HG03460 (cell line): ENCODE measurements around the gene RIMS4.

Experiments
- ATAC-seq: cut with Tn5 transposase; IDR thresholded peaks from one replicate; pipeline ENCODE4 v1.9.1; 2021; ENCODE audit not compliant: unreplicated experiment

RIMS4 gene

DNA sequence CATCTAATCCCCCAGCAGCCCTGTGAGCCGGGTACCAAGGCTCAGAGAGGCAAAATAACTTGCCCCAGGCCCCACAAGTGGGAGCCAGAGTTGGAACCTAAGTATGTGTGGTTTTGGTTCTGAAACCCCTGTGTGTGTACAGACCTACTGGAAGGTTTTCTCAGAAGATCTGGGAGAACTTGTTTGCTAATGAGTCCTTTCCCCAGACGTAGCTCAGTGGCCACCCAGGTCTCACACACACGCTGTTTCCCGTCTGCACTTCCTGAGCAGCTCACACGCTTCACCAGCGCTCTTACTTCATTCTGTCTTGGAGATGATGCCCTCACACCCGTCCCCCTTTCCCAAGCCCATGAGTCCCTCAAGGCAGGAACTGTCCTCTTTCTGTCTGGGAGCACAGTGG is 87.0 kb downstream of the RIMS4 start:
- no peak for ATAC-seq

DNA sequence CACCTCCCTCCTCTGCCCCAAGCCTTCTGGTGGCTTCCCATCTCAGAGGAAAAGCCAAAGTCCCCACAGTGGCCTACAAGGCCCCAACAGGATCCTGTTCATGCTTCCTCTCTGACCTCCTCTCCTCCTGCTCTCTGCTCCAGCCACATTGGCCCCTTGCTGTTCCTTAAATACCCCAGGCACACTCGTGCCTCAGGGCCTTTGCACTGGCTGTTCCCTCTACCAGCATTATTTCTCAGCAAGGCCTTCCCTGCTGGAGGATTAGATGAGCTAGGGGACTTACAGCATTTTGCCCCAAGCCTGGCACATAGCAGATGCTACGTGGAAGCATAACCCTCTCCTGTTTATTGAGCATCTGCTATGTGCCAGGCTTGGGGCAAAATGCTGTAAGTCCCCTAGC is 87.4 kb downstream of the RIMS4 start:
- no peak for ATAC-seq

DNA sequence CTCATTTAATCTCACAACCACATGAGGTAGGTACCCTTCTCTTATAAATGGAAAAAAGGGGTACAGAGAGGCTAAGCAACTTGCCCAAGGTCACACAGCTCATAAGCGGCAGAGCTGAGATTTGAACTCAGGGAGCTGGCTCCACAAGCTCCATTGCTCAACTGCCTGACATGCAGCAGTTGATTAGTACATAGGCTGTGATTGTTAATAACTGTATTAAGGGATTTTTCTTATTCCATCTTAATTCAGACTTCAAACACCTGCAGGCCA is 88.6 kb downstream of the RIMS4 start:
- ATAC-seq, result no peak

DNA sequence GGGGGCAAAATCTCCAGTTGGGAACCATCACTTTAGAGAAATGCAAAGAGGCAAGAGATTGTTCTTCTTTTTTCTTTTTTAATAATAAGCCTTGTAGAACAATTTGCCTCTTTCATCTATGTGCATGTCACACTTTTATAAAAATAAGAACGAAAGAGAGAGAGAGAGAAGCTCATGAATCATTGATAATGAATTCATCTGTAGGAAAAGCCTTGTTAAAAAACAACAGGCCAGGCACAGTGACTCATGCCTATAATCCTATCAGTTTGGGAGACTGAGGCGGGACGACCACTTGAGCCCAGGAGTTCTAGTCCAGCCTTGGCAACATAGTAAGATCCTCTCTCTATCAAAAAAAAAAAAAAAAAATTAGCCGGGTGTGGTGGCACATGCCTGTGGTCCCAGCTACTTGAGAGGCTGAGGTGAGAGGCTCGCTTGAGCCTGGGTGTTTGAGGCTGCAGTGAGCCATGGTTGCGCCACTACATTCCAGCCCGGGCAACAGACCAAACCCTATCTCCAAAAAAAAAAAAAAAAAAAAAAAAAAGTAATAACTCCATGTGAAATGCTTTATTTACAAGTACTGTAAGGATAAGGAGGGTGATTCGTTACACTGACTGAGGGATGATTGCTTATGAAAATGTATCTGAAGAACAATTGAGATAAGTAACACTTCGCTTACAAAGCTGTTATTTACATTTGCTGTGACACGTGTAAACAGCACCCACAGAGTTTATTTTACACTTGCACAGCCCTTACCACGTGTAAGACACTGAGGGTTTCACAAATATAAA is 89.2 kb downstream of the RIMS4 start:
- ATAC-seq, result no peak

DNA sequence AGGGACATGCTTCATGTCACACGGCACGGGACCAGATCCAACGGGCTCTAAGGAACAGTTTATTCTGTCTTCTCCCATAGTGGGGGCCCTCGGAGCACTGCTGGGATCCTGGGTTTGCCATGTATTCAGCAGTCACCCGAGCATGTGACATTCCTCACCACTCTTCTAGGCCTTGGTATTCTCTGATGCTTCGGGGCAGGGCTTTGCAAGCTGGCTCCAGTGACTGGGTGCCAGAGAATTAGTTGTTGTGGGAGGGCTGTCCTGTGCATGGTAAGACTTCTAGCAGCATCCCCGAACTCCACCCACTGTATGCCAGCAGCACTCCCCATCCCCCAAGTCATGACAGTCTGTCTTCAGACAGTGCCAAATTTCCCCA is 89.7 kb downstream of the RIMS4 start:
- ATAC-seq, result no peak

DNA sequence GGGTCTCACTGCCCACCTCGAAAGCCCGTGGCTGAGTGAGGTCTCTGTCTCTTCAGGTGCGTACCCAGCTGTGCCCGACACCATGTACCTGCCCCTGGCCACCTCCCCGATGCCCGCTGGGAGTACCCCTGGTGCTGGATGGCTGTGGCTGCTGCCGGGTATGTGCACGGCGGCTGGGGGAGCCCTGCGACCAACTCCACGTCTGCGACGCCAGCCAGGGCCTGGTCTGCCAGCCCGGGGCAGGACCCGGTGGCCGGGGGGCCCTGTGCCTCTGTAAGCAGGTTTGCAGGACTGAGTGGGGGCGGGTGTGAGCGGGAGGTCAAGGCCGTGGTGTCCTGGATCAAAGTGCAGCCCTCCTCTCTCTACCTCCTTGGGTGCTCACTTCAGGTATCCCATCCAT is 90.5 kb downstream of the RIMS4 start:
- ATAC-seq, result no peak

DNA sequence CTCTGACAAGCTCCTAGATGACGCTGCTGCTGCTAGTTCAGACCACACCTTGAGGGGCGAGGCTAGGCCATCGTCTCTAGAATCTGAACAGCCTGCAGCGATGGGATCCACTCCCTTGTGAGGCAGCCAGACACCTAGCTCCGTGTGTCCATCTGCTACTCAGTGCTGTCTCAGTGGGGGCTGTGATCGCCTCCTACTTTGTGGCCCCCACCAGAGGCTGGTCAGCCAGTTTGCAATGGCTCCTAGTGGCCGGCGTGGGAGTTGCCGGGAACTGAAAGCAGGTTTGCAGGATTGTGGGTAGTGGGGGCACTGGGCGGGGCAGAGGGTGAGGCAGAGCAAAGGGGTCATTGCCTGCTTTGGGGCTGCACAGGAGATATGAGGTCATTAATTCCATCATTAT is 92.4 kb downstream of the RIMS4 start:
- no peak for ATAC-seq

DNA sequence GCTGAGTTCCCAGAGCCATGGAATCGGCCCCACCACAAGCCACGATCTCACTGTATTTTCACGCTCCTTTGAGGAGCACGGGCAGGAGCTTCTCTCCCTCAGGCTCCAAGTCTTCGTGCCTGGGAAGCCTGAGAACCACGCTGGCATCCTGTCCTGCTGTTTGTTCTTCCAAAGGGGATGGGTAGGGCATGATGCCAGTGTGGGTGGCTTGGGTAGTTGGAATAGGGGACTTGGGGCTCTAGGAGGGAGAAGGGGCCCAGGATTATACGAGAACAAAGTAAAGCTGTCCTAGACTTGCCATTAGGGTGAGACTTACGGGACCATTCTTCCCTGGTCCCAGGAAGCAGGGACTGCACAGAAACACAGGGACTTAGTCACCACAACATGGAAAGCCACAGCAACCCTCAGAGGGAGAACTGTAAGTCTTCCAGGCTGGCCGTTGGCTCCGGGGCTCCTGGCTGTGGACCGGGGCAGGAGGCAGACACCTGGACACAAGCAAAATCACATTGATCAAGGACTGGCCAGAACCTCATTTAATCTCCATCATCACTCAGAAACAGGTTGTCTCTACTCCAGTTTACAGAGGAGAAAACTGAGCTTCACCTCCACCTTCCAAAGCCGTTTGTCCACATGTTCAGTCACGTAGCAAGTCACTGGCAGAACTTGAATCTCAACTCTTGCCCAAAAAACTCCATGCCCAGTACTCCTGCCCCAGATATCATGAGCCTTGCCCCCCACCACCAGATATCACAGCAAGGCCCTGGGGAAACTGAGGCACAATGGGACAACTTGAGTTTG is 93.8 kb downstream of the RIMS4 start:
- ATAC-seq, result no peak

DNA sequence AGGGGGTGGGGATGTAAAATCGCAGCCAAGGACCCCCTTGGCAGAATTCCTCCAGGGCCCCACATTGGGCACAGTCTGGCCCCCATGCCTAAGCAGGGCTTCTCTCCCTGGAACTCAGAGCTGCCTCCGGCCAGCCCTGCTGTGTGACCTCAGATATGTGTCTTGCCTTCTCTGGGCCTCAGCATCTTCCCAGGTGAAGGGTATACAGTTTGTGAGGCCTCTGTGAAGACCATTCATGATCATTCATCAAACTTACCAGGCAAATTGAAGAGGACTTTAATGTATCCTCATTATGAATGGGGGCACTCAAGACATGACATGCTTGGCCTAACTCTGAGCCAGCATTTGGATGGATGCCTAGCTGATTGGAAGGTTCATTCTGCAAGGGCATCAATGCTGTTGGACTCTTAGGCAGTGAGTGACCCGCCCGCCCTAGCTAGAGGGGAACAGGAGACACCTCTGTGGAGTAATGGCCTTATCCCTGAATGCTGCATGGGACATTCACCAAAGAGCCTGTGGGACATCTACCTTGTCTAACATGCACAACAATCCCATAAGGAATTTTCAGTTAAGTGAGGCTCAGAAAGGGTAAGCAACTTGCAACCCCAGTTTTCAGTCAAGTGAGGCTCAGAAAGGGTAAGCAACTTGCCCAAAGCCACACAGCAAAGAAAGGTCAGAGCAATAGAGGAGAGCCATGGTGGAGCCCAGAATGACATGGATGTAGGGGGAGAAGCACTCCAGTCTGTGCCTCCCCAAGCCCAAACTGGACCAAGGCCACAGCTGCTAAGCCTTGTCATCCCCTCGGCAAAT is 94.6 kb downstream of the RIMS4 start:
- ATAC-seq, result no peak

DNA sequence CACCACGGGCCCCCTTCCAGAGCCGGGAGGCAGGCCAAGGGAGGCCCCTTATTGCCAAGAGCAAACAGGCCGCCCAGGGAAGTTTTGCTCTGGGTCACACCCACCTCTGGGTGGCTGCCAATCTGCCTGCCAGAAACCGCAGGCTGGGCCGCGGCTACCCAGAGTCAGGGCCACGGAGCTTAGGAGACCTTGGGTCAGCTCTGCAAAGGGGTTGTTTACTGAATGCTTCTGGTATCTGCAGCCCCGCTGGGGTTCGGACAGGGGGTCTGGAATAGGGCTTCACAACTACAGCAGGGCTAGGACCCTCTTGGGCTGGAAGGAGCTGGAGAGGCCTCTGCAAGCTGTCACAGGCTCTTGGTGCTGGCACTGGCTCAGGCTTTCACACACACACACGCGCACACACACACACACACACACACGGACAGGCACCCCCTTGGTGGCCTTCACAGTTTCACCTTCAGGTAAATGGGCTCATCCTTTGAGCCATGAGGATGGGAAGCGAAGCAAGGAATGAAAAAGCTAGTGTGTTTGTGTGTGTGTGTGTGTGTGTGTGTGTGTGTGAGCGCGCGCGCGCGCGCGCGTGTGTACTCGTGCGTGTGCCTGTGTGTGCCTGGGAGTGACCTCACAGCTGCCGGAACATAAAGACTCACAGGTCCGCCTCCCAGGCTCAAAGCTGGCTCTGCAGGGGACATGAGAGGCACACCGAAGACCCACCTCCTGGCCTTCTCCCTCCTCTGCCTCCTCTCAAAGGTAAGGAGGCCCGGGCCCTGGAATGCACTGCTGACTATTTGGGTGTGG is 95.4 kb downstream of the RIMS4 start, which contains the start of gene CCN5:
TSS of gene CCN5 (plus strand) at position 669 of the 798 bp plus-strand sequence. CDS start at position 691, 22 bp downstream.
- ATAC-seq, result no peak

DNA sequence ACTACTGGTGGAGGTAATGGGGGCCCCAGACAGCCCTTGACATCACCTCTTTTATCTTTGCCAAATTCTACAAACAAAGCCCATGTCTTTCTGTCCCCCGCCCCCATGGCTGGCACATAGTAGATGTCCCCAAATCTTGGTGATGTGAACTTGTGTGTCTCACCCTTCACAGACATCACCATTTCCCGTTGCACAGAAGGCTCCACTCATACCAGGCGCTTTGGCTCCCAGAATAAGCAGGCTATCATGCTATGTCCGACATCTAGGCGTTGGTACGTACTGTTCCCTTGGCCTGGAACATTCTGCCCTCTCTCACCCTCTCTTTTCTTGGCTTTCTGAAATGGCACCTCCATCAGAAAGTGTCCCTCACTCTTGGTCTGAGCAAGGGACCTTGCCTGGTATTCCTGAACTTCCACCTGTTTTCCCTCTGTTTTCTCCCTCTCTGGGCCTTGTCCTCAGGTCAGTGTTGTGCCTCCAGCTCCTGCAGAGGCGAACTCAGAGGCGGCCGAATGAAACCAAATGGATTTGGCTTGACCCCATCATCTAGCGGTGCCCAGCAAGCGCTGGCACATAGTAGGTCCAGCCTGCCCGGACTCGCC is 96.1 kb downstream of the RIMS4 start:
- ATAC-seq, result no peak

DNA sequence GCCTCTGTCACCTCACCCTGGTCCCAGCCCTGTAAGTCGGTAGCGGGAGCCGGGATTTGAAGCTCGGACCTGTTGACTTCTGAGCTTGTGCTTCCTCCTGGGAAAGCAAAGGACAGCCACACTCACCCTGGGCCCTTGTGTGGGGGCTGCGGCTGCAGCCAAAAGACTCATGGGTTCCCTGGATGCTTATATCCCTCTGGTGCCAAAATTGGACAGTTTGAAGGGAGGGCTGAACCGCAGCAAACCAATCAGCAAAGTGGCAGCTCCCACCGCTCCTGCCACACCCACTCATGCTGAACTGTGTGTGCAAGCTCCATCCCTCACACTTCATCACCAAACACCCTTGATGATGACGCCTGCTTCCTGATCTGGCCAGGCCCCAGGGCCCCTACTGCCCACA is 99.1 kb downstream of the RIMS4 start:
- ATAC-seq, result no peak

DNA sequence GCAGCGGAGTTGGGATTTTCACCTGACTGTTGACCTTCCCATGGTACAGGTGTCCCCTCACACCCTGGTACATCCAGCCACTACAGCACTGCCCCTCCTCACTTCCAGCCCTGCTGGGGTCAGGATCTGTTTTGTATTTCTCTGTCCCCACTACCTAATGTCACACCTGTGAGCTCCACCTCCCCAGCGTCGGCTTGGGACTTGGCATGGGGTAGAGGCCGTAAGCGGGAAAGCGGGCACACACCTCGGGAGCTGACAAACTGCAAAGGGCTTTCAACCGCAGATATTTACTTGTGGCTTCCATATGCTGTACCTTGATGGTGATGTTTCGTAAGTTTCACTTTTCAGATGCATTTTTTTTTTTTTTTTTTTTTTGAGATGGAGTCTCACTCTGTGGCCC is 100.5 kb downstream of the RIMS4 start:
- no peak for ATAC-seq

DNA sequence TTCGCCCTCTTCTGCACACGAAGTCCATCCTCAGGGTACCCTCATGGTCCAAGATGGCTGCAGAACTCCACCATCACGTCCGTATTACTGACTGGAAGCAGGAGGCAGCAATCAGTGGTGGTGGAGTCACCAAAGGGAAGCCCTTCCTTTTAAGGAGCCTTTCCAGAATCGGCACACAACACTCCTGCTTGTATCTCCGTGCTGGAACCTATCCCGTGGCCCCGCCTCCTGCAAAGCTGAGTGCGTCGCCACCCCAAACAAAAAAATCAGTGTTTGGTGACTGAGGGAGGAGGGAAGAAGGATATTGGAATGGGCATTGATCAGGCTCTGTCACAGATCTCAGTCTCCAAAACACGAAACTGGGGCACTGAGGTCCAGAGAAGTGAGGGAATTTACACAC is 101.0 kb downstream of the RIMS4 start:
- no peak for ATAC-seq

DNA sequence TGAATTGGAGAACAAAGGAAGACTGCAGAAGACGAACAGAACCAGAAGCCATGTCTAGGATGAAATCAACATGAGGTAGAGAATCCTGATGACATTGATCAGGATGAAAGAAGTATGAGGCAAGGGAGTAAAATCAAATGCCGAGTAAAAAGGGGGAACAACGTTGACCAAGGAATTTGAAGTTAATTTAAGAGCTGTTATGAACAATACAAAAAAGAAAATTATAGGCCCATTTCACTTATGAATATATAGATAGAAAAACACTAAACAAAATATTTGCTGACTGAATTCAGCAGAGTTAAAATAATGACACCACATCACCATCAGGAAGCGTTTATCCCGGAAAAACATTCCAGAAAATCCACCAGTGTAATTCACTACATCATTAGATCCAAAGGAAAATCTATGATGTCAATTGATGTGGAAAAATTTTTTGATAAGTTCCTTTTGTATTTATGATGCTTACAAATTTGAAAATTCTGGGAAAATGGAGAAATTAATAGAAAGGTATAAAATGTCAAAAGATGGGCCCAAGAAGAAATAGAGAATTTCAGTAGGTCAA is 103.2 kb downstream of the RIMS4 start:
- ATAC-seq, result no peak

DNA sequence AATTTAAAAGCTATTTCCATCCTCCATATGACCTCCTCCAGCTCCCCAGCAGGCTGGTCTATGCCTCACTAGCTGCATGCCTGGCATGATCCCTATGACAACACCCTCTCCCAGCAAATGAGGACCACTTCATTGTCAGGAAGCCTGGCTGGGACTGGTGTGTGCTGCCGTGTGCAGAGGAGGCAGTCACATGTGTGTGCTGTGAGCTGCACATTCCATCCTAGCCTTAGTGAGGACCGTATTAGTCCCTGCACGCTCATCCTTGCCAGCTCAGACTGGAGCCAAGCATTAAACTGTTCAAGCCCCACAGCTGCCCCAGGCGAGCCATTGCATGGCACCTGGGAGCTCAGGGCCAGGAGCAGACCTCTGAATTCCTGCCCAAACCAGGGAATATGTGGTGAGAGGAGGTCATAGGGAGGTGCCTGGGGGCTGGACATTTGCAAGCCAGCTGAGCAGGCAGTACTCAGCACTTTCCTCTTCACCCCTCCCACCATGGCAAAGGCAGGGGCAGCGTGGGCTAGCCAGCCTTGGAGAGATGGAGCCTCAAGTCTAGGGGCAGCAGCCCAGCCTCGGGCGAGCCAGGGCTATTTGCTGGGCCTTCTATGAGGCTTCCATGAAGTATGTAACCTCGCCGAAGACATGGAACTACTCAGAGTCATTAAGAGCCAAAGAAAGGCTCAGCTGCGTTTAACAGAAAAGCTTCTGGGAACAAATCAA is 103.9 kb downstream of the RIMS4 start:
- no peak for ATAC-seq

DNA sequence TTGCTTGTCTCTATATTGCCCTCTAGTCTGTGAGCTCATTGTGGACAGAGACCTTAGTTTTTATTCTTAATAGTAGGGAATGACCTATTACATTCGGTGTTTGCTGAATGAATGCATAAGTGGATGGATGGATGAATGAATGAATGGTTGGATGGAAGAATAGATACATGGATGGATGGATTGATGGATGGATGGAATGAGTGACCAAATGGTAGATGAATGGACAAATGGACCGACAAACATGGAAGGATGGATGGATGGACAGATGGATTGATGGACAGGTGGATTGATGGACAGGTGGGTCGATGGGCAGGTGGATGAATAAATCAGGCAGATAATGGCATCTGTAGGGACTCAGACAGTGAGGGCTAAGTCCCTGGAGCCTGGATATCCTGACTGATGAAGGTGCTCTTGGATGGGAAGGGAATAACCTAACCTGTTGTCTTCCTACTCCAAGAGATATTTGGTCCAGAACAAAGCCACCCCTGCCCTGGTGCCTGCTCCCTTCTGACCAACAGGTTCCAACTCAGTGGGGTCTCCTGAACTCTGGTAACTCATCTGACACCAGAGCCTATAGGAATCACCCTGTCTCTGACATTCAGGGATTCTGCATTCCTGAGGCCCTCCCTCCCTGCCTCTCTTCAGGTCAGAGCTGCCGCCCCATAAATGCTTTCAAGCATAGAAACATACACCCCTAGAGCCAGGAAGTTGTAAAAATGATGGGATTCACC is 104.8 kb downstream of the RIMS4 start:
- ATAC-seq, result no peak

DNA sequence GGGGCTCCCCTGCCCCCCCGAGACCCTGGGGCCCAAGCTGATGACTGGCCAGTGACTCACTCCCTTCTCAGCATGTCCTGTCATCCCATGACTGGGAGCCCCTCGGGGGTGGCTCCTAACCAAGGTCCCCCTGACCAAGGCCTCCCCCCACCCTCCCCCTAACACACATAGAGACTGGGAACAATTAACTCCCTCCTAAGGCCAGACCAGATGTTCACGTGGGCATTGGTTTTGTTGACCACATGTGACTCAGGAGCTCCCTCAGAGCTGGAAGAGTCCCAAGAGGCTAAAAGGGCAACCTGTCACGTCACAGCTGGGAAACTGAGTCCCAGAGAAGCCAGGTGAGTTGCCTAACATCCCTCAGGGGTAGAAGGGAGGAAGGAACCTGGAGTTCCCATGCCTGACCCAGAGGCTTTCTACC is 105.8 kb downstream of the RIMS4 start:
- ATAC-seq, result no peak

DNA sequence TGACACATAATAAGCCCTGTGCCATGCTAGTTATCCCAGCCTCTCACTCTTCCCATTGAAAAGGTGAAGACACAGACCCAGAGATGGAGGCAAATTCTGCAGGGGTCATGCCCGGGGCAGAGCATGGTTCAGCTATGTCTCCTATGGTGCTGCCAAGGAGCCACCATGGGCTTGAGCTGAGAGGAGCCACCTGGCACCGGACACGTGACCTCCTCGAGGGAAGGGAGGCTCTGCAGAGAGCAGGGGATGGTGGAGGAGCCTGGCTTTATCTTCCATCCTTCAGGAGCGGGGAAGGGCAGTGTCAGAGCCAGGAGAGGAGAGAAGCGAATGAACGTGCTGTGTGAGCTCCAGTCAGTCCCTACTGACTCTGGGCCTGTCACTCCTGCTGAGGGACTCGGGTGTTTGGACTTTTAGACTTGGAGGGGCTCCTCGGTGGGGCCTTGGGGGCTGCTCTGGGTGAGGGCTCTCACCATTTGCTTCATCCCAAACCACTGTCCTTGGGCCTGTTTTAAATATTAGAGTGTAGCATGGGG is 106.3 kb downstream of the RIMS4 start:
- no peak for ATAC-seq
